PFSK-1 (cell line): ENCODE measurements around the gene HTR4.

ENCODE experiments used
- FOXP2 ChIP-seq: optimal IDR thresholded peaks from 2 replicates; pipeline ENCODE3; 2011; ENCODE audit warnings: borderline replicate concordance, control low read depth, inconsistent platforms; ENCODE audit not compliant: insufficient read depth; ENCODE audit errors: extremely low read length, extremely low read depth
- POLR2AphosphoS5 ChIP-seq: IDR thresholded peaks from 2 replicates; pipeline ENCODE4 v1.6.1; 2012; ENCODE audit warnings: low read depth, mild to moderate bottlenecking, control low read depth, low read length, moderate library complexity
- SIN3A ChIP-seq: IDR thresholded peaks from 2 replicates; pipeline ENCODE4 v1.6.1; 2012; ENCODE audit warnings: mild to moderate bottlenecking, low read length, moderate library complexity, borderline replicate concordance; ENCODE audit not compliant: insufficient read depth
- TAF1 ChIP-seq: IDR thresholded peaks from 2 replicates; pipeline ENCODE4 v1.6.1; 2012; ENCODE audit warnings: low read length, control low read depth, borderline replicate concordance; ENCODE audit not compliant: insufficient read depth
- TF ChIP-seq, protein P1 (sequence below), 2 experiments: IDR thresholded peaks; 2 replicates each; pipeline versions ENCODE4 v1.6.1 to v1.8.0; 2011 to 2012; ENCODE audit warnings: low read depth in 2 of 2, low read length in 2 of 2, control low read depth in 1 of 2, inconsistent platforms in 1 of 2, mild to moderate bottlenecking in 1 of 2, moderate library complexity in 1 of 2; ENCODE audit not compliant: insufficient read depth in 1 of 2

Gene HTR4

GRCh38 chr5:148507648-148508047 lies 146.7 kb downstream of the HTR4 start:
- TF ChIP-seq TAF1: no peak
- TF ChIP-seq POLR2AphosphoS5: no peak
- no peak for TF ChIP-seq FOXP2
- TF ChIP-seq, protein P1, sequence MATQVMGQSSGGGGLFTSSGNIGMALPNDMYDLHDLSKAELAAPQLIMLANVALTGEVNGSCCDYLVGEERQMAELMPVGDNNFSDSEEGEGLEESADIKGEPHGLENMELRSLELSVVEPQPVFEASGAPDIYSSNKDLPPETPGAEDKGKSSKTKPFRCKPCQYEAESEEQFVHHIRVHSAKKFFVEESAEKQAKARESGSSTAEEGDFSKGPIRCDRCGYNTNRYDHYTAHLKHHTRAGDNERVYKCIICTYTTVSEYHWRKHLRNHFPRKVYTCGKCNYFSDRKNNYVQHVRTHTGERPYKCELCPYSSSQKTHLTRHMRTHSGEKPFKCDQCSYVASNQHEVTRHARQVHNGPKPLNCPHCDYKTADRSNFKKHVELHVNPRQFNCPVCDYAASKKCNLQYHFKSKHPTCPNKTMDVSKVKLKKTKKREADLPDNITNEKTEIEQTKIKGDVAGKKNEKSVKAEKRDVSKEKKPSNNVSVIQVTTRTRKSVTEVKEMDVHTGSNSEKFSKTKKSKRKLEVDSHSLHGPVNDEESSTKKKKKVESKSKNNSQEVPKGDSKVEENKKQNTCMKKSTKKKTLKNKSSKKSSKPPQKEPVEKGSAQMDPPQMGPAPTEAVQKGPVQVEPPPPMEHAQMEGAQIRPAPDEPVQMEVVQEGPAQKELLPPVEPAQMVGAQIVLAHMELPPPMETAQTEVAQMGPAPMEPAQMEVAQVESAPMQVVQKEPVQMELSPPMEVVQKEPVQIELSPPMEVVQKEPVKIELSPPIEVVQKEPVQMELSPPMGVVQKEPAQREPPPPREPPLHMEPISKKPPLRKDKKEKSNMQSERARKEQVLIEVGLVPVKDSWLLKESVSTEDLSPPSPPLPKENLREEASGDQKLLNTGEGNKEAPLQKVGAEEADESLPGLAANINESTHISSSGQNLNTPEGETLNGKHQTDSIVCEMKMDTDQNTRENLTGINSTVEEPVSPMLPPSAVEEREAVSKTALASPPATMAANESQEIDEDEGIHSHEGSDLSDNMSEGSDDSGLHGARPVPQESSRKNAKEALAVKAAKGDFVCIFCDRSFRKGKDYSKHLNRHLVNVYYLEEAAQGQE (IDR thresholded peaks at IDR 0.05; ENCODE audit: insufficient read depth in 1 of 2, low read depth in 2 of 2, low read length in 2 of 2): no peak
- TF ChIP-seq SIN3A: no peak

DNA sequence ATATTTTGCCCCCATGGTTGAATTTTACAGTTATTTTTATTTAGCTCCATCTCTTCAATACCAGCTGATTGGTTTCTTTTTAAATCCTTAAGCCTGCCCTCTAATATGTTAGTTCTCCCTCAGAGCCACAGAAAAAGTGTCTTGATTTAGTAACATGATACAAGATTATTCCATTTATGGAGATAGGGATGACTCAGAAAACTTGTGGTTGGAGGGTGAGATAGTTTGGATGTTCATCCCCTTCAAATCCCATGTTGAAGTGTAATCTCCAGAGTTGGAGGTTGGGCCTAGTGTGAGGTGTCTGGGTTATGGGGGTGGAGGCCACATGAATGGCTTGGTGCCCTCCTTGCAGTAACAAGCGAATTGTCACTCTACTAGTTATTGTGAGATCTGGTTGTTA lies 154.9 kb downstream of the HTR4 start:
- TF ChIP-seq POLR2AphosphoS5 (no peak), SIN3A (no peak), FOXP2 (no peak)
- TF ChIP-seq, protein P1 (IDR thresholded peaks at IDR 0.05; ENCODE audit: insufficient read depth in 1 of 2, low read depth in 2 of 2, low read length in 2 of 2): no peak

GRCh38 chr5:148497757-148498156 lies 156.6 kb downstream of the HTR4 start:
- TF ChIP-seq FOXP2: no peak
- no peak for TF ChIP-seq POLR2AphosphoS5
- TF ChIP-seq, protein P1 (IDR thresholded peaks at IDR 0.05; ENCODE audit: insufficient read depth in 1 of 2, low read depth in 2 of 2, low read length in 2 of 2): no peak
- TF ChIP-seq TAF1: no peak
- TF ChIP-seq SIN3A: no peak

DNA sequence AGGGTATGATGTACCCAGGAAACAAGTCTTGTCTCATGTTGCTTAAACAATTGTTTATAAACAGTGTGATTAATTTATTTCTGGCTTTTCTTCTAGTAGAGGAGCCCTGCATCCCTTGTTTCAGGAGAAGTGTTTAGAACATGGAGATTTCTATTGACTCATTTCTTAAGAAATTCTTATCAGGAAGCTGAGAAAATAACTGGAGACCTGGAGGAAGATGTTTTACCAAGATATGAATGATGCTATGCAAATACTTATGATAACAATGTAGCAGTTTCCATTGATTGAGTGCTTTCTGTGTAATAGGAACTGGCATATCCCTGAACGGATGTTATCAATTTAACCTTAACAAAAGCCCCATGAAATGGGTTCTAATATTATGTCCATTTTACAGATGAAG lies 162.0 kb downstream of the HTR4 start:
- TF ChIP-seq FOXP2 (no peak), SIN3A (no peak), TAF1 (no peak), POLR2AphosphoS5 (no peak)
- TF ChIP-seq, protein P1 (IDR thresholded peaks at IDR 0.05; ENCODE audit: insufficient read depth in 1 of 2, low read depth in 2 of 2, low read length in 2 of 2): no peak

- no peak for TF ChIP-seq FOXP2
- TF ChIP-seq POLR2AphosphoS5: no peak
- no peak for TF ChIP-seq SIN3A
Observed at GRCh38 chr5:148491793-148492184, 162.5 kb downstream of the HTR4 start.

DNA sequence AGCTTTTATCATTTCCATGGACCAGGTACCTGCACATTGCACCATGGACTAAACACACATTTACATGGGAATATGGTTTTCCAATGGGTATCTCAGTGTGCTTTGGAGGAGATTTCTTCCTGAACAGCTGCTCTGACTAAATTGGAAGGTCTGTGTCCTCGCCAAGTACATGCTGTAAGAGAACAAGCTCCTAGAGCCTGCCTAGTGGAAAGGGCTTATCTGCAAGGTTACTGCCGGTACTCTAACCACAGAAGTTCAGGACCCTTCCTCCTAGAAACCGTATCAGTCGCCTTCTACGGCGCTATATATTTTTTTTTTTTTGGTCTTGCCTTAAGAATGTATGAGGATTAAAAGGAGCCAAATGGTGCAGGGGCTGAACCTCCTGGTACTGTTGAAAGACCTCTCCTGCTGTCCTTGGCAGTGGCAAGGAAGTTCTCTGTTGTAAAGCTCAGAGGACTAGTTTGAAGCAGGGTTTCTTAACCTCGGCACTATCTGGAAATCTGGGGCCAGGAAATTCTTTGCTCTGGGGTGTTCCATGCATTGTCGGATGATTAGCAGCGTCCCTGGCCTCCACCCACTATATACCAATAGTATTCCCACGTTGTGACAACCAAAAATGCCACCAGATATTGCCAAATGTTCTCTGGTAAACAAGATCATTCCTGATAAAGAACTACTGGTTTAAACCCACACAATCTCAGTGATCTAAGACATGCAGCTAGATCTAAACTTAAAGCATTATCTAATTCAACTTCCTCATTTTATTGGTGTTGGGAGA lies 163.1 kb downstream of the HTR4 start:
- TF ChIP-seq SIN3A (no peak), FOXP2 (no peak), POLR2AphosphoS5 (no peak), TAF1 (no peak)
- TF ChIP-seq, protein P1 (IDR thresholded peaks at IDR 0.05; ENCODE audit: insufficient read depth in 1 of 2, low read depth in 2 of 2, low read length in 2 of 2): no peak
